Measurements from ENCODE around the gene SIL1.
"Not testable (repeated sequence)": the region's sequence is repeated elsewhere in the genome, so short reads cannot be mapped to it uniquely, and the experiment has no call there.

Gene SIL1

DNA sequence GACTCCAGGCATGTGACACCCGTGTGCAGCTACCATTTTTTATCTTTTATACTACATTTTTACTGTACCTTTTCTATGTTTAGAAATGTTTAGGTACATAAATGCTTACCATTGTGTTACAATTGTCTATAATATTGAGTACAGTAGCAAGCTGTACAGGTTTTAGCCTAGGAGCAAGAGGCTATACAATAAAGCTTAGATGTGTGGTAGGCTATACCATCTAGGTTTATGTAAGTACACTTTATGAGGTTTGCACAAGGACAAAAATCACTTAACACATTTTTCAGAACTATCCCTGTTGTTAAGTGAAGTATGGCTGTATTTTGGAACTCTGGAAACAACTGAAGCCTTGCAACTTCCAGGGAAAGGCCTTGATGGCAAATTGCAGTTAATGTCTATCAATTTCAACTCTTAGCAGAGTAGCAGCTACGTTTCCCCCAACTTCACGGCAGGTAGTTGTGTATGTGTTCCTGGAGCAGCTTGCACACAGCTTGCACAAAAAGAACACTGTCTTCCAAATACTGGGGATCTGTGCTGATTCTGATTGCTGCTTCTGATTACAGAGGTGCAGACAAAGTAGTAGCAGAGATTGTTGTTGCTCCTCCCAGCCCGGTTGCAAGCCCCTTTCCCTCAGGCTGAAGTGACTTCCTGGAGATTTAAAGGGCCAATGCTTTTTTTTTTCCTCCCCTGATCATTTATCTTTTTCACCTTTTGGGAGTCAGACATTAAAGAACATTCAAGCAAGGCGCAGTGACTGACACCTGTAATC is 30.0 kb downstream of the SIL1 start:
- H3K27ac ChIP-seq: peak overlapping the region; percentile 48
- TF ChIP-seq, protein P1, sequence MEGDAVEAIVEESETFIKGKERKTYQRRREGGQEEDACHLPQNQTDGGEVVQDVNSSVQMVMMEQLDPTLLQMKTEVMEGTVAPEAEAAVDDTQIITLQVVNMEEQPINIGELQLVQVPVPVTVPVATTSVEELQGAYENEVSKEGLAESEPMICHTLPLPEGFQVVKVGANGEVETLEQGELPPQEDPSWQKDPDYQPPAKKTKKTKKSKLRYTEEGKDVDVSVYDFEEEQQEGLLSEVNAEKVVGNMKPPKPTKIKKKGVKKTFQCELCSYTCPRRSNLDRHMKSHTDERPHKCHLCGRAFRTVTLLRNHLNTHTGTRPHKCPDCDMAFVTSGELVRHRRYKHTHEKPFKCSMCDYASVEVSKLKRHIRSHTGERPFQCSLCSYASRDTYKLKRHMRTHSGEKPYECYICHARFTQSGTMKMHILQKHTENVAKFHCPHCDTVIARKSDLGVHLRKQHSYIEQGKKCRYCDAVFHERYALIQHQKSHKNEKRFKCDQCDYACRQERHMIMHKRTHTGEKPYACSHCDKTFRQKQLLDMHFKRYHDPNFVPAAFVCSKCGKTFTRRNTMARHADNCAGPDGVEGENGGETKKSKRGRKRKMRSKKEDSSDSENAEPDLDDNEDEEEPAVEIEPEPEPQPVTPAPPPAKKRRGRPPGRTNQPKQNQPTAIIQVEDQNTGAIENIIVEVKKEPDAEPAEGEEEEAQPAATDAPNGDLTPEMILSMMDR (conservative IDR thresholded peaks at IDR 0.05): no peak

DNA sequence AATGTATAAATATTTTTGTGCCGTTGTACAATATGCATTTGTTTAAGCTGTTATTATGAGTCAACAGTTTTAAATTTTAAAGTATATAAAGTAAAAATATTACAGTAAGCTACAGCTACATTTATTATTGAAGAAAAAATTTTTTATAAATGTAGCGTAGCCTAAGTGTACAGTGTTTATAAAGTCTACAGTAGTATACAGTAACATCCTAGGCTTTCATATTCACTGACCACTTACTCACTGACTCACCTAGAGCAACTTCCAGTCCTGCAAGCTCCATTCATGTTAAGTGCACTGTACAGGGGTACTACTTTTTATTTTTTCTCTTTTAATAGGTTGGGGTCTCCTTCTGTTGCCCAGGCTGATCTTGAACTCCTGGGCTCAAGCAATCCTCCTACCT is 30.6 kb downstream of the SIL1 start:
- TF ChIP-seq, protein P1 (conservative IDR thresholded peaks at IDR 0.05): no peak
- peak overlapping the region; percentile 48 for H3K27ac ChIP-seq

DNA sequence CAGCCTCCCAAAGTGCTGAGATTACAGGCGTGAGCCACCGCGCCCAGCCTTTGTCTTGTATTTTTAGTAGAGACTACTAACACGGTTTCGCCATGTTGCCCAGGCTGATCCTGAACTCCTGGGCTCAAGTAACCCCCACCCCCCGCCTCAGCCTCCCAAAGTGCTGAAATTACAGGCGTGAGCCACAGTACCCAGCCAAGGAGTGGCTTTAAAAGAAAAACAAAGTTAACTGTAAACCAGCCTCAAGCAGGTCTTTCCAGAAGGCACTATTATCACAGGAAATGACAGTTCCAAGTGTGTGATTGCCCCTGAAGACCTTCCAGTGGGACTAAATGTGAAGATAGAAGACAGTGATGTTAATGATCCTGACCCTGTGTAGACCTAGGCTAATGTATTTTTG is 31.1 kb downstream of the SIL1 start:
- H3K27ac ChIP-seq: no peak overlapping the region; the same call in 1 of the 2 replicates
- TF ChIP-seq, protein P1 (conservative IDR thresholded peaks at IDR 0.05): no peak

DNA sequence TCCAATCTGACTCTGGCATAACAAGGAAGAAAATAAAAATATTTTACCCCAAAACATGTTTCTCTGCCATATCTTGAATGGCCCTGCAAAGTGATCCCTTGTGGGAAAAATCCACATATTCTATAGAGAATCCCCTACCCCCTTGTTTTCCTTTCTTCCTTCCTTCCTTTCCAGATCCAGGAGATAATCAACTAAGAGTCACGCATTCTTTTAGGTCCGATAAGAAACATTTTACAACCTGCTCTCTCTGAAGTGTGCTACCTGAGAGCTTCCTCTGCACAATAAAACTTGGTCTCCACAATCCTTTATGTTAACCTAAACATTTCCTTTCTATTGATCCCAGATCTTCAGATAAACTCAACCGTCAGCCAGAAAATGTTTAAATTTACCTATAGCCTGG is 33.3 kb downstream of the SIL1 start:
- not testable (repeated sequence) for H3K27ac ChIP-seq

DNA sequence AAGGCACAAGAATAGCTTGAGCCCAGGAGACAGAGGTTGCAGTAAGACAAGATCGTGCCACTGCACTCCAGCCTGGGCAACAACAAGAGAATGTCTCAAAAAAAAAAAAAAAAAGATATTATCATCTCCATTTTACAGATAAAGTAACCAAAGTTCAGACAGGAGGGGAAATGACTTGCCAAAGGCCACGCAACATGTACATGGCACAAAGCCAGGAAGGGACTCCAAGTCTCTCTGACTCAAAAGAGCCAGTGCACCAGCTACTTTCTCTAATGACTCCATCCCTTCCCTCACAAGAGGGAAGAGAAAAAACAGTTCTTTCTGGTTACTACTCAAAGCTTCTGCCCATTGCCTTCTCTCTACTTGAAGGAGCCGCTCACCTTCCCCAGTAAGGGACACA is 34.1 kb downstream of the SIL1 start:
- H3K27ac ChIP-seq: no peak overlapping the region
- TF ChIP-seq, protein P1 (conservative IDR thresholded peaks at IDR 0.05): no peak

DNA sequence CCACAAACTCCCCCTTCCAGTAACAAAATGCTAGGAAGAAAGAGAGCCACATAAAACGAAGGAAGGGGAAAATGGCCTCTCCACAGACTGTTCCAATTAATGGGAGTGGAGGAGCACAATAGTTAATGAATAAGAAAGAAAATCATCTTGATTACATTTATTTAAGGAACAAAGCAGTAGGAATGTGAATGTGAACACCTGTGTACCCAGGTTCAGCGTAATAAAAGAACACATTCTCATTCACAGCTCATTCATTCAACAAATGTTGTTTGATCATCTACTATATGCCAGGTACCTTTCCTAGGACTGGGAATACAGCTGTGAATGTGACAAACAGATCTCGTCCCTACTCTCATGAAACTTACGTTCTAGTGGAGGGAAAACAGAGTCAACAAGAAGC is 35.7 kb downstream of the SIL1 start:
- TF ChIP-seq, protein P1 (conservative IDR thresholded peaks at IDR 0.05): no peak
- H3K27ac ChIP-seq: no peak overlapping the region

DNA sequence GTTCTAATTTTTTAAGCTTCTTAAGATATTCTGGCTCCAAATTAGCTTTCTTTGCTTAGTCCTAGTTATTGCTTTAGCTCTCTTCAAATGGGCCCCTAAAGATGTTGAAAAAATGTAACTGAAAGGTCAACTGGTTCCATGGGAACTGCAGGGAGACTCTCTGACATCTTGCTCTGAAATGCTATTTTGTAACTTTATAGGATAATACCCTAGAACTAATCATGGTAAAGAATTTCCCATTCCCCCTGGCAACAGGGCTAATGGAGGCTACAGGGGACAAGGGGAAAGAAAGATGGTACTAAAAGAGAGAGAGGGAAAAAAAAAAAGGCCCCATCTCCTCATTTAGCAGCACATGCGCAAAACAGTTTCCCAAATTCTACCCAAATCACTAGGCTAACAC is 39.4 kb downstream of the SIL1 start:
- TF ChIP-seq, protein P1 (conservative IDR thresholded peaks at IDR 0.05): no peak

DNA sequence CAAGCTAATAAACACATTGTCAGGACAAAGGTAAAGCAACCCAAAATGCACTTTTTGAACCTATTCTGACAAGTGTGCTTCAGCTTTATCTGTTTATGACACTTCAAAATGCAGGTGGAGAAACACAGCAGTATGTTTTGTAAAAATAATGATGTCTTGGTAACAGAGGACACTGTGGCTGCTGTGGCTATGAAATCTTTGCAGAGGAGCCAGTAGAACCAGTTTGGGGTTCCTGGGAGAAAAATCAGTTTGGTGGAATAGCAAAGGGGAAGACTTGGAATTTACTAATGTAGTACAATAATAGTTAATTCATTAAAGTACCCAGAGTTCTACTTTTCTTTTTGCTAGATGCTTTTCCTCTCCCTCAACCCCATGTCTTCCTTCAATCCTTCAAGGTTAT is 40.6 kb downstream of the SIL1 start:
- TF ChIP-seq, protein P1 (conservative IDR thresholded peaks at IDR 0.05): no peak

More for the DNA sequence above, 39.4 kb downstream of the SIL1 start:
- H3K27ac ChIP-seq: 0 out of 2 replicates have a peak overlapping the region, but pooled peaks have one; percentile 26

More for the DNA sequence above, 40.6 kb downstream of the SIL1 start:
- peak overlapping the region; percentile 26 for H3K27ac ChIP-seq

Data from VCaP (cell line).